SK-N-MC (cell line): Measurements from ENCODE around the gene MYH9.

Source experiments
- DNase-seq: peaks from one replicate; pipeline ENCODE4 v3.0.0-alpha.2; 2011; ENCODE audit warnings: low read depth, low spot score
- H3K27ac ChIP-seq: fragments of 200-600 bp; sonication (generic); 2 replicates; pipeline ENCODE4 v1.5.1; 2016; ENCODE audit warnings: mixed run types
- H3K36me3 ChIP-seq: fragments of 200-600 bp; sonication (generic); 2 replicates; pipeline ENCODE4 v1.6.1; 2017; ENCODE audit warnings: antibody characterized with exemption, low read length, mixed read lengths; ENCODE audit not compliant: insufficient read depth
- H3K4me3 ChIP-seq: fragments of 200-600 bp; sonication (generic); 2 replicates; pipeline ENCODE4 v1.5.1; 2016
- H3K9ac ChIP-seq: fragments of 200-600 bp; sonication (generic); 2 replicates; pipeline ENCODE4 v1.8.0; 2017; ENCODE audit warnings: mixed run types, mixed read lengths; ENCODE audit not compliant: insufficient read length
- H3K9me3 ChIP-seq: fragments of 200-600 bp; sonication (generic); 2 replicates; pipeline ENCODE4 v1.6.1; 2017; ENCODE audit warnings: low read depth, mild to moderate bottlenecking, antibody characterized with exemption, low read length, moderate library complexity, mixed read lengths
- EZH2 ChIP-seq: fragments of 200-600 bp; sonication (generic); IDR thresholded peaks from one replicate; pipeline ENCODE4 v1.6.1; 2017; ENCODE audit warnings: antibody characterized with exemption
- FOXP2 ChIP-seq: optimal IDR thresholded peaks from 2 replicates; pipeline ENCODE3; 2011; ENCODE audit warnings: mild to moderate bottlenecking, moderate library complexity; ENCODE audit not compliant: insufficient read depth; ENCODE audit errors: extremely low read length, control extremely low read depth
- POLR2AphosphoS5 ChIP-seq: IDR thresholded peaks from 2 replicates; pipeline ENCODE4 v1.6.1; 2012; ENCODE audit warnings: mild to moderate bottlenecking, low read depth, low read length, borderline replicate concordance

The MYH9 gene

DNA sequence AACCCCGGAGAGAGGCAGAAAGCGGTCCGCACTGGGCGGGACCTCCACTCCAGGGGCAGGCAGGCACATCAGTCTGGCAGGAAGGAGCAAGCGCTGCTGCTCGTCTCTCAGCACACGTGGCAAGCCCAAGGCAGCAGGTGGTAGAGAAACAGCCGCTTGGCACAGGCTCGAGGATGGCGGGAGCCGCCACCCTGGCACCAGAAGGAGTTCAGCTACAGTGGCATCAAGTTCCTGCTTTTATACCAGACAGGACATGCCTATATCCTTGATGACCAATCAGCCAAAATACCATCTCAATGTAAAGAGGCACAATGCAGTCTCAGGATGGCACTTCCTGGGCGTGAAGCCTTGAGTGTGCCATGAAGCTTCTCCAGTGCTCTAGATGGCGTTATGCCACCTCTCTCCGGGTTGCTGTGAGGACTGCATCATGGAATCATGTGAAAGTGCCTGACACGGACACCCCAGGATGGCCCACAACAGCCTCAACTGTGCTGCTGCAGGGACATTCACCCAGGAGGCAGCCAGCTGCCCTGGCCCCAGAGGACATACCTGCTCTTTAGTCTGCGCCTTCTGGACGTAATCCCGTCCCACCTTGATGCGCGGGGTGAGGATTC is 70.0 kb downstream of the MYH9 start:
- H3K36me3 ChIP-seq: peaks cover 40% of the 10 kb centered on the region; the same call in 1 of the 2 replicates
- TF ChIP-seq POLR2AphosphoS5 (no peak), EZH2 (no peak), FOXP2 (no peak)
- DNase-seq: no peak
- H3K27ac ChIP-seq: no peak overlapping the region
- no peaks in the 10 kb centered on the region for H3K9me3 ChIP-seq
- no peak overlapping the region for H3K4me3 ChIP-seq
- no peak overlapping the region for H3K9ac ChIP-seq

GRCh38 chr22:36316419-36316818 is 71.3 kb downstream of the MYH9 start:
- Histone ChIP-seq H3K4me3 (no peak overlapping the region), H3K27ac (no peak overlapping the region), H3K9ac (no peak overlapping the region), H3K9me3 (no peaks in the 10 kb centered on the region), H3K36me3 (peaks cover 46% of the 10 kb centered on the region; the same call in 1 of the 2 replicates)
- DNase-seq: no peak
- TF ChIP-seq FOXP2: no peak
- no peak for TF ChIP-seq EZH2
- TF ChIP-seq POLR2AphosphoS5: no peak

GRCh38 chr22:36315325-36315724 is 72.4 kb downstream of the MYH9 start:
- H3K9ac ChIP-seq: no peak overlapping the region
- peaks cover 50% of the 10 kb centered on the region; the same call in 1 of the 2 replicates for H3K36me3 ChIP-seq
- no peak overlapping the region for H3K27ac ChIP-seq

DNA sequence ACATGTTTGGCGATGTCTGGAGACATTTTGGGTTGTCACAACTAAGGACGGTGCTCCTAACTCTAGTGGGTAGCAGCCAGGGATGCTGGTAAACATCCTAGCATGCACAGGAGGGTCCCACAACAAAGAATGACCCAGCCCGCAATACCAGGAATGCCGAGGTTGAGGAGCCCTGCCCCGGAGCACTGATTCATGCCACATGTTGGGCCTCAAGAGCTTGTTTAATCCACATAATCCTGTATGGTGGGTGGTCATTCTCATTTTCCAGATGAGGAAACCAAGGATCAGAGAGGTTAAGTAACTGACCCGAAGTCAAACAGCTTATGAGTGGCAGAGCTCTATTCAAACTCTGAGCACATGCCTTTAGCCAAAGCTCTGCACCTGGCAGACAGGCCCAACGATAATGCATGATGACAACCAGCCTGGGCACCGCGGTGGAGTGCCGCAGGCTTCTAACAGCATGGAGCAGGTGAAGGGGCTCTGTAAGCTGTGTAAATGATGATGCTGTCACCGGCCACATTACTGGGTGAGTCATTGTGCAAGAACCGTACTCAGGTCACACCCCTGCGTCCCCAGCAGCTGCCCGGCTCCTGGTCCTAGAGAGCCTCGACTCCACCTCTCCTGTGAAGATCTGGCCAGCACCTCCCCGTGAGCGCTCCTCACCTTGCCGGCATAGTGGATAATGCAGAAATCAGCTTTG is 76.2 kb downstream of the MYH9 start:
- Histone ChIP-seq H3K9me3 (no peaks in the 10 kb centered on the region), H3K27ac (no peak overlapping the region), H3K9ac (no peak overlapping the region), H3K36me3 (peaks cover 49% of the 10 kb centered on the region; the same call in 1 of the 2 replicates), H3K4me3 (no peak overlapping the region)
- DNase-seq: no peak
- TF ChIP-seq EZH2: no peak
- no peak for TF ChIP-seq POLR2AphosphoS5
- no peak for TF ChIP-seq FOXP2

More at GRCh38 chr22:36315325-36315724, 72.4 kb downstream of the MYH9 start:
- TF ChIP-seq FOXP2 (no peak), EZH2 (no peak), POLR2AphosphoS5 (no peak)
- no peak overlapping the region for H3K4me3 ChIP-seq
- H3K9me3 ChIP-seq: no peaks in the 10 kb centered on the region
- no peak for DNase-seq

DNA sequence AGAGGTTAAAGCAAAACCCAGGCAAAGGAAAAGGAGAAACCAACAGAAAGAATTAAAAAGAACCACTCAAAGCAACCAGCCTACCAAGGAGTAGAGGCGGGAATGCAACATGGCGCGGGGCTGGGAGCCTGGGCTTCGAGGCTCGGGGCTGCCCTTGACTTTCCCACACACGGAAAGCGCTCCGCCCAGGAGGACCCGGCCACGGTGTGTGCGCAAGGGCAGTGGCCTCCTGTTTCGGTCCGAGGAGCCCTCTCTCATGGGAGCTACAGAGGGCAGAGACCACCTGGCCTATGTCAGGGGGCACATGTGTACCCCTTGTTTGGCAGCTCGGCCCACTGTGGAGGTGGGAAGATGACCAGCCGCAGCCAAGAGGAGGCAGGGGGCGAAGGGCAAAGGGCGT is 78.9 kb downstream of the MYH9 start:
- Histone ChIP-seq H3K36me3 (peaks cover 64% of the 10 kb centered on the region; the same call in 1 of the 2 replicates), H3K4me3 (no peak overlapping the region), H3K9ac (no peak overlapping the region), H3K9me3 (no peaks in the 10 kb centered on the region), H3K27ac (no peak overlapping the region)
- no peak for DNase-seq
- no peak for TF ChIP-seq FOXP2
- no peak for TF ChIP-seq POLR2AphosphoS5

DNA sequence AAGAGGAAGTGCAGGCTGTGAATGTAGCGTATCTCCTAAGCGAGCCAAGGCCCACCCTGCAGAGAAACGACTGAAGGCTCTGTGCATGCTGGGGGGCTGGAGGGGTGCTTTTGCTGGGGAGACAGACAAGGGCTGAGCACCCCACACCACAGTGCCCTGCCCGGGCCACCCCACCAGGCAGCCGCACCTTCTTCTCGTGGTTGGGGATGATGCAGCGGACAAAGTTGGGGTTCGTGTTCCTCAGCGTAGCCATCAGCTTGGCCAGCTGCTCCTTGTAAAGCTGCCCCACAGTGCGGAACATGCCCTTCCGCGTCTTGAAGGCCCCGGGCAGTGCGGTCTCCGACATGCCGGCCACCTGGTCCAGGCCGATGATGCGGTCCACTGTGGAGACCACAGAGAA is 81.5 kb downstream of the MYH9 start:
- no peak for TF ChIP-seq POLR2AphosphoS5
- TF ChIP-seq FOXP2: no peak
- TF ChIP-seq EZH2: no peak
- H3K9ac ChIP-seq: no peak overlapping the region
- peaks cover 65% of the 10 kb centered on the region for H3K36me3 ChIP-seq
- H3K9me3 ChIP-seq: no peaks in the 10 kb centered on the region
- H3K4me3 ChIP-seq: no peak overlapping the region
- DNase-seq: no peak
- H3K27ac ChIP-seq: no peak overlapping the region

DNA sequence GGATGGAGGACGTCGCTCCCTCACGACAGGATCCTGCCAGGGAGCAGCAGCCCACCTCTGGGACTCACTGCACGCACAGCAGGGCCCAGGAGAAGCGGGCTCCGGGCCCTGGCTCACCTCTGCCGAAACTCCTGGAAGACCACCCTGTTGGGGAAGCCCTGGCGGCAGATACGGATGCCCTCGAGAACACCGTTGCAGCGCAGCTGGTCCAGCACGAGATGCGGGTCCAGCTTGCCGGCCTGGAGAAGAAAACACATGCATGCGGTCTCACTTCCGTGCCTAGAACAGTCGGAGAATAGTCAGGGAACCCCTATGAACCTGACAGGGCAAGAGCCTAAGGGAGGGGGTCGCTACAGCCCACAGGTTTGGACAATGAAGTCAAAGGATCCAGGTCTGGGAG is 82.0 kb downstream of the MYH9 start:
- H3K9me3 ChIP-seq: no peaks in the 10 kb centered on the region
- no peak overlapping the region for H3K4me3 ChIP-seq
- H3K36me3 ChIP-seq: peaks cover 65% of the 10 kb centered on the region
- no peak for DNase-seq
- no peak overlapping the region for H3K9ac ChIP-seq
- H3K27ac ChIP-seq: no peak overlapping the region
- no peak for TF ChIP-seq POLR2AphosphoS5
- no peak for TF ChIP-seq FOXP2
- no peak for TF ChIP-seq EZH2

DNA sequence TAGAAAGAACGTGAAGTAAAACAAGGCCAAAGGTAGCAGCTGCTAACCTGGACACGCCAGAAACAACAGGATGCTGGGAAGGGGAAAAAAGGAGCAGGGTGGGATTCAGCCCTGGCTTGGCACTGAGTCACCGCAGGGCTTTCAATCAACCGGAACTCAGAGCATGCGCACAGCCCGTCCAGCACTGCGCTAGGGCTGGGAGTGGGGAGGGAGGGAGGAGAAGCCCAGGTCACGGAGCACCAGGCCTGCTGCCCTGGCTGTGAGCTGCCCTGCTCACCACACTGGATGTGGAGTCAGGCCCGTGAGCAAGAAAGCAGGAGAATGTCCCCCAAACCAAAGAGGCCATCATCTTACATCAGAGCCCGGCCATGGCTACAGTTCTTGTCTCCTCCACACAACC is 83.3 kb downstream of the MYH9 start:
- no peak for DNase-seq
- no peaks in the 10 kb centered on the region for H3K9me3 ChIP-seq
- TF ChIP-seq EZH2 (no peak), FOXP2 (no peak), POLR2AphosphoS5 (no peak)
- no peak overlapping the region for H3K27ac ChIP-seq
- peaks cover 69% of the 10 kb centered on the region for H3K36me3 ChIP-seq
- no peak overlapping the region for H3K9ac ChIP-seq
- no peak overlapping the region for H3K4me3 ChIP-seq
